HFF-Myc (cell line): Measurements from ENCODE around the gene SHROOM1.

ENCODE experiments used
- DNase-seq: peaks from one replicate; pipeline ENCODE4 v3.0.0-alpha.2; 2011; ENCODE audit warnings: low read depth; ENCODE audit errors: extremely low read depth
- H3K4me3 ChIP-seq: replicated peaks from 2 replicates; pipeline ENCODE4 v1.5.1; 2011; ENCODE audit warnings: low read depth, mild to moderate bottlenecking, control low read depth, low read length
- CTCF ChIP-seq: IDR thresholded peaks from 2 replicates; pipeline ENCODE4 v1.5.1; 2012; ENCODE audit warnings: mild to moderate bottlenecking, low read depth, low read length, control low read depth; ENCODE audit errors: missing control alignments

Gene SHROOM1

DNA sequence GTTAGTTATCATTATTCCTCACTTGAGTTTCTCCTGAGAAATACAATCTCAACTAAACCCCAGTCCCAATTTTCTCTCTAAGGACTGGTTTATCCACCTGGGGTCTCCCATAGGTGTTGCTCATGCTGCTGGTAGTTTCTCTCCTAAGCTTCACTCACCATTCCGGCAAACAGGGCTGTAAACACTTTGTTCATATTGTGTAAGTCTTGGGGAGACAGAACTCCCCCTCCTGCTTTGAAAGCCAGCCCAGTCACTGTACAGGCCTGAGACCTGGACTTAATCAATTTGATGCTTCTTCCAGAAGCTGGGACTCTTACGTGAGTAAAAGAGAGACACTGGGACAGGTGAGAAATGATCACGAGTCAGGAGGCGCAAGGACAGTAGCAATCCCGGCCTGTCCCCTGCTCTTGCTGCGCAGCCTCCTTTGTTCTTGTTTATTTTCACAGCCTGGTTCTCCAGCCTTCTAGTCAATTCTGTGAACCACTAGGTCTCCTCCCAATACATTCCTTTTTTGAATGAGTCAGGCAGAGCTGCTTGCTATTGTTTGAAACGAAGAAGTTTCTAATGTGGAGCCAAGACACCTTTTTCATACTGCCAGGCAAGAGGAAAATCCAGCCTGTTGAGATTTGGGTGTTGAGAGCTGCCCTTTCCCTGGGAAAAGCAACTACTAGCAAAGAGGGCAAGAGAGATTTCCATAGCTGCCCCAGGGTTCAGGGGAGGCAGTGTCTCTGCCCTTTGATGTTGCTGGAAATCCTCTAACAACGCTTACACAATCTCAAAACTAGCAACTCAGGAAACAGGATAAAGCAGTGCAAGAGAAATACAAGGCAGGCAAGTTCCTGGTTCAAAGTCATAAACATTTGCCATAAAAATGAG lies 9.2 kb upstream of the SHROOM1 start:
- H3K4me3 ChIP-seq = no peak overlapping the region
- no peak for TF ChIP-seq CTCF
- DNase-seq = no peak

DNA sequence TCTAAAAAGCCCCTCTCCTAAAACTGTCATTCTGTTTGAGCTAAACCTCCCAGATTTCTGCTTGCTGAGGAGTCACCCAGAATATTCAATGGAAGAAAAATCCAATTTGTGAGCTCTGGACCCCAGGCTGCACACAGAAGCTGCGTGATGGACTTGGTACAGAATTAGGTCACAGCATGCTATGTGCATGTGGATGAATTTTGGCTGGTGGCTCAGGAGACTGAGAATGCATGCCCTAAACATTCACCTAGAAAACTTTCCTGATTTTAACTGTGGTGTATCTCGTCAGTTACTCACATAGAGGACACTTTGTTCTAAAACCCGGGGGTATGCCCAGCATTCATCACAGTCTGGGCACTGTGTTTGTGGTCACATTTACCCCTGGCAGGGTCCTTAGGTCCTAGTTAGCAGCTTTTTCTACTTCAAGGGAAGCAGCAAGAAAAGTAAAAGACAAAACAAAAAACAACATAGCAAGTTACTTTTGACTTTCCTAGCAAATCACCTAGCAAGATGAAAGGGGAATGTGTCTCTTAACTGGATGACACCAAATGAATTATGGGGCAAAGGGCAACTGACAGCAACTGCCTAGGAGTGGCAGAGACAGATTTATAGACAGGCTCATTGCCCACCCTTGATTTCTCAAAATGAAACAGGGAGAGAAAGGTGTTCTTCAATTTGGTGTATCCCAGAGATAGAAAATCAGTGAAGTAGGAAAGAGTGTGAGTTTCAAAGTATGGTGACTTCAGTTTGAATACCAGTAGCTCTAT lies 8.3 kb upstream of the SHROOM1 start:
- H3K4me3 ChIP-seq = no peak overlapping the region
- TF ChIP-seq CTCF = no peak
- DNase-seq = no peak

DNA sequence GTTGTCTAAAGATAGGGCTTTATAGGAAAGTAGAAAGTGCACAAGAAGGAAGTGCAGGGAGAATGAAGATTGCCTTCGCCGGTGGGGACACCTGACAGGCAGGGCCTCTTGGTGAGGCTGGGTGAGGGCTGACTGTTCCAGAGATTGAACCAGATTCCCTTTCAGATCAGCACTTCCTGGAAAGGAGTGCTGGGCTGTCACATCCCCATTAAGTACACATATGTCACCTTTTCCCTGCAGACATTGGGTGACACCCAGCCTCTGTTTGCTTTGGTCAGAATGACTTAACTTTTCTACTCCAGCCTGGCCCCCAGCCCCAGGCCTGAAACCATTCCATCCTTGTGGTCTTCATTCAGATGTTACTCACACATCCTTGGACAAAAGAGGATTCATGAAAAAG lies 7.4 kb upstream of the SHROOM1 start:
- TF ChIP-seq CTCF = no peak
- H3K4me3 ChIP-seq = no peak overlapping the region
- DNase-seq = no peak

DNA sequence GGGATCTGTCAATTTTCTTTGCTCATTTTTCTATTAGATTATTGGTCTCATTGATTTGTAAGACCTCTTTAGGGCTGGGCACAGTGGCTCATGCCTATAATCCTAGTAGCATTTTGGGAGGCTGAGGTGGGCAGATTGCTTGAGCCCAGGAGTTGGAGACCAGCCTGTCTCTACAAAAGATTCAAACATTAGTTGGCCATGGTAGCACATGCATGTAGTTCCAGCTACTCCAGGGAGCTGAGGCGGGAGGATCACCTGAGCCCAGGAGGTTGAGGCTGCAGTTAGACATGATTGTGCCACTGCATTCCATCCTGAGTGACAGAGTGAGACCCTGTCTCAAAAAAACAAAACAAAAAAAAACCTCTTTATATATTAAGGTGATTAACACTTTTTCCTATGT lies 6.4 kb upstream of the SHROOM1 start:
- no peak for TF ChIP-seq CTCF
- H3K4me3 ChIP-seq = no peak overlapping the region
- no peak for DNase-seq

GRCh38 chr5:132834057-132834456 lies 3.6 kb upstream of the SHROOM1 start:
- no peak for TF ChIP-seq CTCF
- no peak for DNase-seq
- no peak overlapping the region for H3K4me3 ChIP-seq

- H3K4me3 ChIP-seq = no peak overlapping the region
- DNase-seq = no peak
- no peak for TF ChIP-seq CTCF
Measured at GRCh38 chr5:132832612-132833011, 2.2 kb upstream of the SHROOM1 start.
